T47D (cell line): ENCODE data around the gene PIM3.

Experiments
- DNase-seq, 2 experiments: peaks; one replicate each; pipeline versions ENCODE4 v3.0.0 to v3.0.0-alpha.2; 2011 to 2012; ENCODE audit warnings: low read depth in 1 of 2, low spot score in 1 of 2
- JUND ChIP-seq: IDR thresholded peaks from 2 replicates; pipeline ENCODE4 v1.6.1; 2012; ENCODE audit warnings: low read depth
- in situ Hi-C: cut with HindIII; loops from 2 replicates; pipeline ENCODE4 v1.10.0; 2016; ENCODE audit warnings: low sequenced_read_pairs, low pct_unique_long_range_greater_than_20kb

Gene PIM3

DNA sequence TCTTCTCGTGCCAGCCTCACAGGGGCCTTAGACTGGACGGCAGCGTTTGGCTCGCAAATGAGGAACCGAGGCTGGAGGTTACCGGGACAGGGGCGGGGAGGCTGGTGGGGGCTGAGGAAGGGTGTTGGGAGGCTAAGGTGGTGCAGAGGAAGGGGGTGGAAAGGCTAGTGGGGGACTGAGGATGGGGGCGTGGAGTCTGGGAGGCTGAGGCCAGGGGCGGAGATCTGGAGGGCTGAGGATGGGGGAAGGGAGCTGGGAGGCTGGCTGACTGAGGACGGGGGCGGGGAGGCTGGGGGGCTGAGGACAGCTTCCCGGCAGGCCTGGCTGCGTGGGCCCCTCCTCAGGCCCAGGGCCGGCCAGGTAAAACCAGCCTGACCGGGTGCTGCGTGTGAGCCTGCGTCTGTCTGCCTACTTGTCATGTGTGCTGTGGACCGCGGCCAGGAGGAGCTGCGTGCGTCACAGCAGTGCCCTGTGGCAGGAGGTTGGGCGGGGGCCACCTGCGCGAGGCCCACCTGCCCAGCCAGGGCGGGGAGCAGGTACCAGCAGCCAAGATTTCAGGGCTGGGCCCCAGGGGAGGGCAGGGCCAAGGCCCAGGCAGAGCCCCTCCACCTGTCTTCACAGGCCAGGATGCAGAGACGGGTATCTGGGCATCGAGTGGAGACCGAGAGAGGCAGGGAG, 9.4 kb upstream of the PIM3 start:
- peak; percentile 73 to 96 for DNase-seq
- in situ Hi-C loops: no loop called here
- TF ChIP-seq JUND: 0 out of 2 replicates have a peak, but pooled peaks have one; percentile 10

GRCh38 chr22:49951678-49951985, 8.9 kb upstream of the PIM3 start:
- in situ Hi-C loops: no loop called here
- TF ChIP-seq JUND: no peak
- DNase-seq: peak in 1 of 2 experiments; percentile 37

- DNase-seq: peak in 1 of 2 experiments; percentile 72
Observed at GRCh38 chr22:49951986-49952896, 8.3 kb upstream of the PIM3 start.

GRCh38 chr22:49953027-49953679, 7.4 kb upstream of the PIM3 start:
- no peak for TF ChIP-seq JUND
- in situ Hi-C loops: no loop called here
- peak in 1 of 2 experiments; percentile 87 for DNase-seq

More at GRCh38 chr22:49951986-49952896, 8.3 kb upstream of the PIM3 start:
- in situ Hi-C loops: no loop called here
- TF ChIP-seq JUND: no peak

DNA sequence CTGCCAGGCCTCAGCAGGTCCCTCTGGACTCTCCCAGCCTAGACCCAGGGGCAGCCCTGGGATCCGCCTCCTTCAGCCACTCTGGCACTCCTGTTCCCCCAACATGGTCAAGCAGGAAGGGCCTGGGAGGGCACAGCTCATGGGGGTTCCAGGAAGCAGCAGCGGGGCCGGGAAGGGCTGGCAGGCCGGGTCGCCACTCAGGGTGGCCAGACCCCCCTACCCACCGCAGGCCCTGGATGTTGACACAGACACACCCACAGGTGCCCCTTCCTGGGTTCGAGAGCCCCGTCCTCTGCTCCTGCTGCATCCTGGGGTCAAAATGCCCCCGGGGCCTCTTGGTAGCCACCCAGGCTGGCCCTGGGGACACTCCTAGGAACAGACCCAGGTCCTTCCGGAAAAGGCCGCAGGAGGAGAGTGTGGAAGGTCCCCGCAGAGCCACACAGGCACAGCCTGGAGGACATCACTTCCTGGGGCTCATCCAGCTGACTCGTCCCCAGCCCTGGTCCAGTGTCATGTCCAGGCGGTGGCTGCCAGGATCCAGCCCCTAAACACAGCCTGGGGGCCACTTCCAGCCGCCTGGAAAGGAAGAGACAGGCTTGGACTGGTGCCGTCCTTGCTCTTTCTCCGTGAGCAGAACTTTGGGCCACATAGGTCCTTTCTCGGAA, 6.8 kb upstream of the PIM3 start:
- DNase-seq: no peak
- in situ Hi-C loops: no loop called here
- no peak for TF ChIP-seq JUND

DNA sequence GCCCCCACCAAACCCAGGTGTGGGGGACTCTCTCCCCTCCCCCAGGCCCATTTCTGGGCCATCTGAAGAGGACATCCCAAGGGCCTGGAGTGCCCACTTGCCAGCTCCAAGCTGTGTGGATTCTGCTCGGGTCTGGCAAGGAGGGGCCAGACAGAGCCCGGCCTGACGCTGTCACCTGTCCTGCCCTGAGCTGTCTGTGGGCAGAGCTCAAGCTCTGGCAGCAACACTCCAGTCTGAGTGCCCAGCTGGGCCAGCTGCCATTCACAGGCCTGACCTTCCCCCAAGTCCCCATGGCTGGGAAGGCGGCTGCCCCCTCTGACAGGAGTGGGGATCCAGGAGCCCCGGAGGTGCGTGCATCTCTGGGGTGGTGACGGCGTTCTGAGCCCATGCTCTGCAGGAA, 6.2 kb upstream of the PIM3 start:
- in situ Hi-C loops: no loop called here
- no peak for TF ChIP-seq JUND
- DNase-seq: peak in 1 of 2 experiments; percentile 42

- in situ Hi-C loops: no loop called here
- TF ChIP-seq JUND: no peak
- DNase-seq: no peak
Observed at GRCh38 chr22:49954991-49955580, 5.5 kb upstream of the PIM3 start.

DNA sequence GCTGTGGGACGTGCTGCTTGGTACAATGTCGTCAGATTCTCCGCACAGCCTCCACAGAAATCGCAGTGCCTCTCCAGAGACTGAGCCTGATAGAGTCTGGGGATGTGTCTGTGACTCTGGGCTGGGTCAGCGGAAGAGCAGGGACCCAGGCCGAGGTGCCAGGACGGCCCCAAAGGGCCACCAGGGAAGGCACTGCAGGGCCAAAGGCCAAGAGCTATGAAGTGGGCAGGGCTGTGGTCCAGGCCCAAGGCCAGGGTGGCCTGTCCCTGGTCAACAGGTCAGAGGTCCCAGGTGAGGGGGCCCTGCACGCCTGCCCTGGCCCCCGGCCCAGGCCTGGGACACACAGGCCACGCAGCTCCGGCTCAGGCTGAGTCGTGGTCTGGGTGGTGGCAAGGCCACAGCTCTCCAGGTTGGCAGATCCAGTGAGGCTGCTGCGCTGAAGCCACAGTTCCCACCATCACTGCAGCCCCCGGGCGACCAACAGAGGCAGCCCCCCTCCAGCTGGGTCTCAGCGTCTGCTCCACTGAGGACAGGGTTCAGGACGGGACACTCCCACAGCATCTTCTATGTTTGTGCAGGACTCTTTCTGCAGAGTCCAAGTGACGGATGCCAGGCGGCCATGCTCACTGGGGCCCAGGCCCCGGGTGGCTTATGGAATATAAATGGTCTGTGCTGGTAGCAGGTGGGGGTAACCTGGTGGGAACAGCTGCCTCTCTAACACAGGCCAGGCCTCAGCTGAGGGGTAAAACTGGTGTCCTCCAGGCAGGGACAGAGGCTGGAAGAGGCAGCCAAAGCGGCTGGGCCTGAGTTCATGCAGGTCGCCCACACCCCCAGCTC, 4.8 kb upstream of the PIM3 start:
- DNase-seq: no peak
- in situ Hi-C loops: no loop called here
- no peak for TF ChIP-seq JUND

DNA sequence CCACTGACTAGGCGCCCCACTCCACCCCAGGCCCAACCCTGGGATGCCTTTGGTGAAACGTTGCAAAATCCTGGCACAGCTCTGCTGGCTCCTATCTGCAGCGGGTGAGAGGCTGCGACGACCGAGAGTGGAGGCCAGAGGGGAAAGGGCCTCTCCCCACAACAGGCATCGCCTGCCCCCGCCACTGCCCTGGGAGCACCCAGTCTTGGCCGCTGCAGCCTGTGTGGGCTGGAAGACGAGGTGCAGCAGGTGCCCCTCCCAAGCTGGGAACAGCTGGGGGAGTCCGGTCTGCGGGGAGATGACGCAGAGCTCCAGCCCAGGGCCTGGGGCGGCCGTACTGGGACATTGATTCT, 4.2 kb upstream of the PIM3 start:
- in situ Hi-C loops: no loop called here
- TF ChIP-seq JUND: no peak
- no peak for DNase-seq

DNA sequence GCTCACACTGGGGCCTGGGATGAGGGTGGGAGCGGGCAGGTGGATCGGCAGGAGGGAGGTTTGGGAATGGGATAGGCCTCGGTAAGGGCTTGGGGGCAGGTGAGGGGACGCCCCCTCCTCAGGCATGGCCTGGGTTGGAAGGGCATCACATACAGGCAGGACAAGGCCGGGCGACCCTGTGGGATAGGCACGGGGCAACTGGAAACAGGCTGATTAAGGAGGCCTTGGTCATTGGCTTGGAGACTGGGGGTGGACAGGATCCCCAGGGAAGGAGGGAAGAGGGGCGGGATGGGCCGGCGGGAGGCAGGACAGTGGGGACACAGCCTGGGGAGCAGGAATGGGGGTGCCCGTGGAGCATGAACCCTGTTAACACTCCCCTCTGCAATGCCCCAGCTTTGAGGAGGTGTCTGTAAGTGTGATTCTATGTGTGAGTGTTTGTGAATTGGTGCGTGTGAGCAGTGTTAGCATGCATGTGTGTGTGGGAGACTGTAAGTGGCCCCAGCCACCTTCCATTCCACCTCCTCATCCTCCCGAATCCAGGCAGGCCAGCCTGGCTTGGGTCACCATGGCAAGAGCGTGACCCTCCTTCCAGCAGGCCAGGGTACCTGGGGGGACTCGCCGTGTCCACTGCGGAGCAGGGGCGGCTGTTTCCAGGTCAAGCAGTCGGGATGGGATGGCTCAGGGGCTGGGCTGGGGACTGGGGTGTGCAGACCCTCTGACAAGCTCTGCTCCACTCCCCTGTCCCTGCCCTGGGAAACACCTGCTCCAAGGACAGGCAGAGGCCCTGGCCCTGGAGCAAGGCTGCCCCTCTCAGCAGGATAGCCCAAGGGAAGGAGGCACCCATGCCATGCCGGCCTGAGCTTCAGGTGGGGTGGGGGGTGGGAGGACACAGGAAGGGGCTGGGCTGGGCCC, 3.4 kb upstream of the PIM3 start:
- no peak for TF ChIP-seq JUND
- DNase-seq: no peak
- in situ Hi-C loops: no loop called here

DNA sequence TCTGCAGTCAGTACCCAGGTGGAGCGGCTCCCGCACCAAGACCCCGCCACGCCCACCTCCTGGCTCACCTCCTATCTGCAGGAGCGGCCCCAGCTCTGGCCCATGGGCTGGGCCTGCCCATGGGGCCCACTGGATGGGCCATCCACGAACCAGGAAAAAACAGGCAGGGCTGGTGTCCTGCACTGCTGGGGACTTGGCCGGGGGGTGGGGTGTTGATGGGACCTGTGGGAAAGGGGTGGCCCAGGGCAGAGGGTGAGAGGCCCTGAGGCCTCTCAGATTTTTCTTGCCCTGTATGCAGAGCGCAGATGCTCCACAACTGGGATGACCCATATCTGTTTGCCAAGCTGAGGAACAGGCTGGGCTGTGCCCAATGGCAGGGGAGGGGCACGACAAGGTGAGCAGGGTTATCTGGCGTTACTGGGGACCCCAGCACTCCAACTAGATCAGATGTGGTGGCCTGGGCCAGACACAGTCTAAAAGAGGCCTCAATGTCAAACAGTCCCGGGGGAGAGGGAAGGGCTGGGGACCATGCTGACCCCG, 2.7 kb upstream of the PIM3 start:
- in situ Hi-C loops: no loop called here
- TF ChIP-seq JUND: no peak
- no peak for DNase-seq
